Epithelial cell of proximal tubule (primary cell): ENCODE results near the gene CLCA2. TPM values are rescaled to one million over a fixed set of nuclear protein-coding genes. Genes with fewer than 3 reads are reported as not detected.
A peak's percentile ranks its signal among the peaks of the same experiment; 100 is the strongest.

ENCODE experiments used
- DNase-seq: peaks from one replicate; pipeline ENCODE4 v3.0.0-alpha.2; 2011; ENCODE audit warnings: low read depth
- H3K4me3 ChIP-seq: 2 replicates; pipeline ENCODE4 v1.5.1; 2011; ENCODE audit warnings: low read depth, mild to moderate bottlenecking, low read length
- CTCF ChIP-seq: conservative IDR thresholded peaks from 2 replicates; pipeline ENCODE4 v1.5.1; 2012; ENCODE audit warnings: low read depth, mild to moderate bottlenecking, low read length
- total RNA-seq: library from RNA; depleted of rRNA; stranded (reverse); fragments of >200 nt; gene quantifications from 2 replicates; pipeline ENCODE4 v1.2.3, GENCODE V29; 2015

Gene CLCA2
- total RNA-seq, 1 donor from 2014 or later: not detected

GRCh38 chr1:86429122-86429725, 5.3 kb downstream of the CLCA2 start:
- H3K4me3 ChIP-seq: no peak overlapping the region
- TF ChIP-seq CTCF: no peak
- DNase-seq: no peak

GRCh38 chr1:86429835-86430234, 5.9 kb downstream of the CLCA2 start:
- TF ChIP-seq CTCF: no peak
- peak; percentile 87 for DNase-seq
- H3K4me3 ChIP-seq: no peak overlapping the region

GRCh38 chr1:86430376-86430775, 6.4 kb downstream of the CLCA2 start:
- no peak for DNase-seq
- TF ChIP-seq CTCF: no peak
- no peak overlapping the region for H3K4me3 ChIP-seq

GRCh38 chr1:86434059-86434458, 10.1 kb downstream of the CLCA2 start:
- no peak for TF ChIP-seq CTCF
- no peak overlapping the region for H3K4me3 ChIP-seq
- no peak for DNase-seq

- DNase-seq: no peak
- H3K4me3 ChIP-seq: no peak overlapping the region
- TF ChIP-seq CTCF: no peak
These were observed 11.4 kb downstream of the CLCA2 start for GRCh38 chr1:86435327-86435726.

GRCh38 chr1:86436041-86436440, 12.1 kb downstream of the CLCA2 start:
- DNase-seq: peak; percentile 18
- no peak for TF ChIP-seq CTCF
- no peak overlapping the region for H3K4me3 ChIP-seq

- no peak overlapping the region for H3K4me3 ChIP-seq
- no peak for DNase-seq
- TF ChIP-seq CTCF: no peak
These were observed 17.6 kb downstream of the CLCA2 start for GRCh38 chr1:86441581-86441980.
